Fibroblast of skin of right biceps (primary cell): ENCODE data around the gene DCAF7.

ENCODE experiments used
- DNase-seq: peaks from one replicate; pipeline ENCODE4 v3.0.0-alpha.2; 2013

DCAF7 gene

DNA sequence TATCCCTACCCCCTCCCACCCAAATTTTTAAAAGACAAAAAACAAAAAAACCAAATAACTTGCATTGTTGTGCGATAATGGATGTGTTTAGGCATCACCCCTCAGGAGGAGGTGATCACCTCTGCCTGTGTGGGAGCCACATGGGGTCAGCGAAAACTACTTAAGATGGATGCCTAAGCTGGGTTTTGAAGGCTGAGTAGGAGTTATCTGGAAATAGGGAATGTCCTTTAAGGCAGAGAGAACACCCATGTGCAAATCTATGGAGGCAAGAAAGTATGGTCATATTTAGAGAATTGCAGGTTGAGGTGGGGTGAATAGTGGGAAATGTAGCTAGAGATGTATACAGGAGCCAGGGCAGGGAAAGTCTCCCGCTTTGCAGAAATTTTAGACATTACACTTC is 44.9 kb downstream of the DCAF7 start:
- DNase-seq = no peak

DNA sequence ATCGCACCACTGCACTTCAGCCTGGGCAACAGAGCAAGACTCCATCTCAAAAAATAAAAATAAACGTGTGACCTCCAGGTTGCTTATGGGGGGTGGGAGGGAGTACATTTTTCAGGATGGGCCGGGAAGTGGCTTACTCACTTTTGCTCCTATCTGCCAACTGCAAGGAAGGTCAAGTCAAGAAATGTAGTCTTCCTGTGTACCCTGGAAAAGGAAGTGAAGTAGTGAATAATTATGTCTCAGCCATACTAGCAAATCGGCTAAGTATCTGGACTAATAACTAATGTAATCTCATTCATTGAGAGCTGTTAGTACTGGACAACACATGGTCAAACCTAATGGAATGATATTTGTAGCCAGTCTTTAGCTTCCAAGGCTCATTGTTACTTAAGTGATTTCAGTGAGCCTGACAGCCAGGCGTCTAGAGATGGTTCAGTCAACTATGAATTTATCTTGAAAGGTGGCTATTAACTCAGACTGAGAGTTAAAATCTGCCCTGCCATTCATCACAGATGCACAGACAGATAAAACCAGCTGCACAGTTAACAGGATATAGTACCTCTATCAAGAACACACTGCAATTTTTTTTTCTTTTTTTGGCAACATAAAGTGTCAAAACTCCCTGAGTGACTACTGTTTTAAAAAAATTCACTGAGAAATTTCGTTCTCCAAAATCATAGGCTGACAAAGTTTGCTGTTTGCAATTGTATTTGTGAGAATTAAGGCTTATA is 46.7 kb downstream of the DCAF7 start:
- DNase-seq = no peak

DNA sequence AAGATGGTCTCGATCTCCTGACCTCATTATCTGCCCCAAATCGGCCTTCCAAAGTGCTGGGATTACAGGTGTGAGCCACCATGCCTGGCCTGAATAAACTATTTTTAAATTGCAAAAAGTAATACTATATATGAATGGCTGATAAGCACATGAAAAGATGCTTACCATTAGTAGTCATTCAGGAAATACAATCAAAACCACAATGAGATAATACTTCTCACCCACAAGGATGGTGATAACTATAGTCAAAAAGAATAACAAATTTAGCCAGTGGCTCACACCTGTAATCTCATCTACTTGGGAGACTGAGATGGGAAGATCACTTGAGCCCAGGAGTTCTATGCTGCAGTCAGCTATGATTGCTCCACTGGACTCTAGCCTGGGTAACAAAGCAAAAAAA is 48.0 kb downstream of the DCAF7 start:
- DNase-seq = no peak

DNA sequence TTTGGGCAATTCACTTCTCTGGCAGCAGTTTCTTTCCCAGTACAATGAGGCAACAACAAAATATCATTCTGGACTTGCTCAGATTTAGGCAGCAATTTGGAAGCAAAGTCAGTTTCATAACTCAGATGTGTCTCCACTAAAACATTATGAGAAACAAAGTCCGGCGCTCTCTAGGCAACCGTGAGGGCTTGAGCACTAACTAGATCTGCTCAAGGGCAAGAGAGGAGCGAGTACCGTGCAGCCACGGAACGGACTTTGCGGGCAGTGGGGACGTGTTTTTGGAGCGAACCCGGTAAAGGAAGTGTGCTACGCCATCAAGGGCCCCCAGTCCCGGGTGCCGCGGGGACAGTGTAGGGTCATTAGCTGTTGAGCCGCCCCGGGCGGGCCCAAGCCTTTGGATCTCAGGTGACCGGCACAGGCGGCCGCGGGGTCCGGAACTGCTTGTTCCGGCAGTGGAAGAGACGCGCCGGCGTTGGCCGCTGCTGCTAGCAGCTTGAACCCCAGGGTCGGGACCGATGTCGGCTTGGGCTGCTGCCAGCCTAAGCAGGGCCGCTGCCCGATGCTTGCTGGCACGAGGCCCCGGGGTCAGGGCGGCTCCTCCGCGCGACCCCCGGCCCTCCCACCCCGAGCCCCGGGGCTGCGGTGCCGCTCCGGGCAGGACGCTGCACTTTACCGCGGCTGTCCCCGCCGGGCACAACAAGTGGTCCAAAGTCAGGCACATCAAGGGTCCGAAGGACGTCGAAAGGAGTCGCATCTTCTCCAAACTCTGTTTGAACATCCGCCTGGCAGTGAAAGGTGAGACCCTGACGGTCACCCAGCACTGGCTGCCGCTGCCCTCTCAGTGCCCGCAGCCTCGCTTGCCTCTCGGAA is 50.5 kb downstream of the DCAF7 start, which contains the start of gene TACO1:
Gene TACO1 (plus strand): TSS at position 327 of the 870 bp plus-strand sequence. CDS start 189 bp downstream, at position 516.
- DNase-seq = peak; percentile 85

DNA sequence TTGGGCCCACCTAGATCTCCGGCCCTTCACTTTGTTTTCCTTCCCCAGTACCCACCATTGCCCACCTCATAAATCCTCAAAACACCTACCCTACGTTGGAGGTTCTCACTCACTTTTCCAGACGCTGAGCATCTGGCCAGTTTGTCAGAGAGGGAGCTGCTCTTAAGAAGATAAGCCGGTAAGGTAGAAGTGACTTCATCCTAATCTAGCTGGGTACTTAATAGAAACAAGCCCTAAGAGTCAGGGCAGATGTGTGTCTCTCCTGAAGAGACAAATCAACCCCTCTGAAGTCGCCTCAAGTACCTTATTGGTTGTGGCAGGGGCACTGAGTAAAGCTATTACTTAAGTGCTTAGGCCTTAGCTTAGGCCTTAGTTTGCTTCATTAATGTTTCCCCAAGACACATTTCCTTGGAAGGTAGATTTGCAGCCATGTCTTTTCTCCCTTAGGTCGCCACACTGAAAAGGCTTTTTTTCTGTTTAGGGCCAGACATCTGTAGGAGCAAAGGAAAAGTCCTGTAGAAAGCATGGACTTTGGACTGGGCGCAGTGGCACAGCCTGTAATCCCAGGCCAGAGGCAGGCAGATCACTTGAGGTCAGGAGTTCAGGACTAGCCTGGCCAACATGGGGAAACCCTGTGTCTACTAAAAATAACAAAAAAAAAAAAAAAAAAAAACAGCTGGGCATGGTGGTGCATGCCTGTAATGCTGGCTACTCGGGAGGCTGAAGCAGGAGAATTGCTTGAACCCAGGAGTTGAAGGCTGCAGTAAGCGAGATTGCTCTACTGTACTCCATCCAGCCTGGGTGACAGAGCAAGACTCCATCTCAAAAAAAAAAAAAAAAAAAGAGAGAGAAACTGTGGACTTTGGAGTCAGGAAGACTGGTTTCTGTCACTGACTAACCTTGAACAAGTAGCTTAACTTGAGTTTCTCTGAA is 51.4 kb downstream of the DCAF7 start:
- peak; percentile 3 for DNase-seq

DNA sequence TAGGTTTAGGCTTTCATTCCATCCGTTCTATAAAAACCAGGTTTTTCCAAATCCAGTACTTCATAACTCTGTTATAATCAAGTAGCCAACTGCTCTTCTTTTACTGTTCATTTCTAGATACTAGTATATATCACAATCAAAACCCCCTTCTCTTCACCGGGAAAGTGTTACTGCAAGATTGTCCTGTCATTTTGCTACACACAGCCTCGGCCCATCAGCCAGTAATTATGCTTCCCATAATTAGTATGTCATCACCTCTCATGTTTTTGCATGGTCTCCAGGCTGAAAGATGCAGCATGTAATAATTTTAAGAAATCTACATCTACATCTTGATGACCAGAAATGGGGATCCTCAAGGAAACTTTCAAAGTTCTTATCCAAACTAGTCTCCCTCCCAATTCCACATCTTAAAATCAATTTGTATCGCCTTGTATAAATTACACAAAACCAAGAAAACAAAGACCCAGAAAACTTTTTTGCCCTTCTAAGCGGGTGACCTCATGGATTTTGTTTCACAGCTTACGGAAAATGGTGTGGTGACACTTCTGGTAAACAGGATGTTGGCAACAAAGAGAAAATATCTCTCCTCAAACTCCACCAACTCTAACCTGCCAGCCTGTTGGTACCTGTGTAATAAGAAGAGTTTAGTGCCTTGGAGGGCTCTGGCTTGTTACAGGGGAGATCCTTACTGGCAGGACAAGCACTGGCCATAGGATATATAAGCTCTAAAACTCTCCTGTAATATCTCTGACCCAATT is 59.7 kb downstream of the DCAF7 start:
- no peak for DNase-seq

DNA sequence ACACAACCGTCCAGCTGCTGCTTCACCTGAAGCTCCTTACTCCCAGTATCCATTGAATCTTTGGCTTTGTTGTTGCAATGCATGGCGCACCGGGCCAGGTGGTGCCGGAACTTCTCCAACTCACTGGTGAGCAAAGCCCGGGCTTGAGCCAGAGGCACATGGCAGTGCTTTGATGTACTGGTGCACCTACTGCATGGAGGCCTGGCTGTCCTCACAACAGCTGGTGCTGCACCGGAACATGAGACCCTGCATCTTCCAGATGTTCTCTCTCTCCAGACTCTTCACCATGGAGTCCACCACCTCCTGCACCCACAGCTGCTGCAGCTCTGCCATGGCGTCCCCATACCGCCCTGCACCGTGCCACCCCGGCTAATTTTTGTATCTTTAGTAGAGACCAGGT is 60.6 kb downstream of the DCAF7 start:
- no peak for DNase-seq

DNA sequence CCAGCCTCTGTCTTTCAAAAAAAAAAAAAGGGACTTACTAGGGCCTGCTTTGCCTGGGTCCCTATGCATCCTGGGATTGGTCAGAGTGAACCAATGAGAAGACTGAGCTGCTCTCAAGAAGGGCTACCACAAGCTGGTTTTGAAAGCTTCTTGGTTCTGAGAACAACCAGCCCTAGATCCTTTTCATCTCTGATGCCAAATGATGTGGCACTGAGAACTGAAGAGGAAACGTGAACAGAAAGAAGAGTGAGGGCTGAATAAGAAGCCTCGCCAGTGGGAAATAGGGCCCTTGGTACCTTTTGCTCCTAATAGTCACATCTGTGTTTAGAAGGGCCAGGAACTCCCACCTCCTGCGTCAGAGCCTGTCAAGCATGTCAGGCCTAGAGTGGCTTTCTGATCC is 61.1 kb downstream of the DCAF7 start:
- DNase-seq = no peak

DNA sequence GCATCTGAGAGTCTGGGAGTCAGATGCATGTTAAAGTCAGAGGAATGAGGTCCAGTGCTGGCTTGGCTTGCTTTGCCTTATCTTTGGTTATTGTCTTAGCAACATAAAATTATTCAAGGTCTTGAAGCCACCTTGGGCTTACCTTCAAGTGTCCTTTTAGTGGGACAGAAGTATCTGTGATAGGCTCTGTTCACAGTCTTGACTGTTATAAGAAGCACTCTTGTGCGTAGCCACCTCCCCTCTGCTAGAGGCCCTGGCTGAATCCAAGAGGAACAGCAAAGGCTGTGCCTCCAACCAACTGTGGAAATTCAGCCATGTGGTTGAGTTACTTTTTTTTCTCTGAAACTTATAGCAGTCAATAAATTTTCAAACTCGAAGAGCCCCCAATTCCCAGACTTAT is 63.4 kb downstream of the DCAF7 start:
- no peak for DNase-seq

DNA sequence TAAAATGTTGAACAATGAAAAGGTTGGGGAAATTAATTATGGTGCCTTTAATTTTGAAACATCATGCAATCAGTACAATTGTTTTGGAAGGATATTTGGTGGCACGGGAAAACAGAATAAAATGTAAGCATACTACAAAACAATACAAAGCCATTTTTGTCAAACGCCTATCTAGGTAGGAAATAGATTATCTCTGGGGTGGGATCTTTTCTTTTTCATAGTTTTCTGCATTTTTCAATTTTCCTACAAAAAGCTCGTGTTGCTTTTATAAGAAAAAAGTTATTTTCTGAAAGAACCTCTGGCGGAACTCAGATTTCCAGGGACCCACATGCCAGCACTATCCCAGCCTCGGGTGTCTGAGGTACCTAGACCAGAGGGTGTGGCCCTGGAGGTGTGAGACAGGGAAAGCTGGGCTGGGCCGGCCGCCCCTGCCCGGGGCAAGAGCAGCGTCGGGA is 71.0 kb downstream of the DCAF7 start:
- no peak for DNase-seq

DNA sequence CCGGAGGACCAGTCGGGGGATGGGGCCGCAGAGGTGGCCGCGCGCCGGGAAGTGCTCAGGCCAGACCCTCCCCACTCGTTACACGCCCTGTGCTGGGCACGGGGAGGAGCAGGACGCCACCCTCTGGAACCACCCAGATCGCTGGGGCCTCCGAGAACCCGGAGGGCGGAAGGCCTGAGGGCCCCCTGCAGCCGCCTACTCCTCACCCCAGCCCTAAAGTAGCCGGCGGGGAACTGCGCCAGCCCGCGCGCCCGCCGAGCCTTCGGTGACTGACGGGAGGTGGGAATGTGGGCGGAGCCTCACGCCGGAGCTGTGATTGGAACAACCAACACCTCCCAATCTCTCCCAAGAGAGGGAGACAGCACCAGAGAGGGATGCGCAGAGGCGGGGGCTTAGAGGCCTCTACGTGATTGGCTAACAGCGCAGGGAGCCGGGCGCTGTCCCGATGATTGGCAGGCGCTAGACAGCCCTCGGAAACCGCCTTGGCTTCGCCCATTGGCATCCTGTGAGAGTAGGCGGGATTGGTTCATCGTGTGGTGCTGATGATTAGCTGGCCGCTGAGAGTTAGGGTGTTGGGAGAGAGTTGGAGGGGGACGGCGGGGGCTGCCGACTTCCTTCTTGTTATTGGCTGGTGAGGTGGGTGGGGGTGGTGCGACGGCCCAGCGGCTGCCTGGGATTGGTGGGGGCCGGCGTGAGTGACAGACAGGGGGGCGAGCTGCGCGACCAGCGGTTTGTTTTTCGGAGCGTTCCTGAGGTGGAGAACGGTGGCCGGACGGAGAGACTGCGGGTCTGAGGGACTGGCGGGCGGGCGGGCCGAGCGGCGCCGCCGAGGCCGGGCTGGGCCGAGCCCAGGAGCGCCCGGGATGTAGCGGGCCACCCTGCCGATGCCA is 71.7 kb downstream of the DCAF7 start, which contains the start of gene MAP3K3:
Gene MAP3K3 (plus strand): TSS at position 734 of the 890 bp plus-strand sequence. CDS start 343 bp downstream, outside the sequence.
- DNase-seq = peak; percentile 100

DNA sequence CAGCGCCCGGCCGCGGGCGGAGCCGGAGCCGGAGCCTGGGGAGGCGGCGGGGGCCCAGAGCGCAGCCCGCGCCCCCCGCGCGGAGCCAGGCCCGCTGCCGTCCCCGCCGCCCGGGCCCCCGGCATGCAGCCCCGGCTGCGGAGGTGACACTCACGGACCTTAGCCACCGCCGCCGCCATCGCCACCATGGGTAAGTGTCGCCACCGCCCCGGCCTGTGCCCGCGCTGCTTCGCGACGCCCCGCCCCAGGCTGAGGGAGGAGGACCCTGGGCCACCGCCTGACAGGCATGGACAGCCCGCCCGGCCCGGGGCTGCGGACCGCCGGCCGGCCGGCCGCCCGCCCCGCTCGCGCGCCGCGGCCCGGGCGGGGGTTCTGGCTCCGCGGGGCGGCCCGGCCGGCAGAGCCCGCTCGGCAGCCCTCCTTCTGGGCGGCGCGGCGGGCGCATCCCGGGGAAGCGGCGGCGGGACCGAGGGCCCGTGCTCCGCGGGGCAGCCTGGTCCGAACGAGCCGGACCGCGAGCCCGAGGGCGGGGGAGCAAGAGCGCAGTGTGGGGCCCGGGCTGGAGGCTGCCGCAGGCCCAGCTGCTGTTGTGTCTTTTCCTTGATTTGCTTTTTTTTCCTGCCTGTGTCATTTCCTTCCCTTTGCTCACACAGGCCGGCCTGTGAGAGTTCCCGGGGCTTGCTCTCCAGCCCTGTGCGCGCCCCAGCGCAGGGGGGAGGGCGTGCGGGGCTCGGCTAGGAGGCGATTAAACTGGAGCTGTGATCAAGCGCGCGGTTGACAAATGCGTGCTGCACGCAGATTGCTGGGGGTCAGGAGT is 72.5 kb downstream of the DCAF7 start:
- DNase-seq = peak; percentile 65

DNA sequence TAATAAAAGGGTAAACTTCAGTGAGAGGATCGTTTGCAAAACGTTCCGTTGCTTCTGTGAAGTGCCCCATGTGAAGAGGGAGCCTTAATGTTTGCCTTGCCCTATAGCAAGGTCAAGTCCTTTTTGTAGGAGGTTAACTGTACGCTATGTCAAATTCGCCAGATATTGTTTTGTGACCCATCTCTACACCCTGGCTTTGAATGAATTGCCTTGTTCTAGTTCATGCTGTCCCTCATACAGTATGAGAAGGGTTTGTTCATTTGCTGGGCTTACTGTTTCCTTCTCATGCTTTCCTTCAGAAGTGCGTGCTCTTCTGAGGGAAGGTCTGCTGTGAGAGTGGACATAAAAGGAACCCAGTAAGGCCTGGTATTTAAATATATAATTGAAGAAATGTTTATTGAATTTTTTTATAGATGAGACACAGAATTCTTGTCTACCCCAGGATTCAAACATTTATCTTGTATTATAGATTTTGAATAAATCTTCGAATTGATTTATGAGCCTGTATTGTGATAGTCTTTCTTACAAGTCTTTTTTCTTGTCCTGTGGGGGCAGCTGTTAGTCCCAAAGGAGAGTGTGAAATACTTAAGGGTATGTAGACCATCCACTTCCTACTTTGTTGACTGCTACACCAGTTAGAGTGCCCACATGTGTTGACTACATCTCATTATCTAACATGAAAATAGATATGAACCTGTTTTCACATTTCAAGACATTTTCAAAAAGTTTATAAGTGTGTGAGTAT is 73.7 kb downstream of the DCAF7 start:
- DNase-seq = no peak

DNA sequence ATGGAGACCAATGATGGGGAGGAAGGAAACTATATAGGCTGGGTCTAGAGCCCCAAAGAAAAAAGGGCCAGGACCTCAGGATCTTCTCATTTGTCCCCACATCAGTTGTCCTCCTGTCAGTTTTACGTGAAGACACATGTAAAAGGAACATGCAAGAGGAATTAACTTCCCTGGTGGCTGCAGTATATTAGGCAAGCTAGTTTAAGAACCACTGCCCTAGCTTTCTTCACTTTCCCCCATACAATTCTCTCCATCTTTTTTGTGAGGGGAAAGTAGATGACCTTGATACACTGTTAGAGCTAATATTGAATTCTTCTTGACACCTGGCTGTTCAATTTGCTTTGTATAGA is 74.2 kb downstream of the DCAF7 start:
- no peak for DNase-seq

DNA sequence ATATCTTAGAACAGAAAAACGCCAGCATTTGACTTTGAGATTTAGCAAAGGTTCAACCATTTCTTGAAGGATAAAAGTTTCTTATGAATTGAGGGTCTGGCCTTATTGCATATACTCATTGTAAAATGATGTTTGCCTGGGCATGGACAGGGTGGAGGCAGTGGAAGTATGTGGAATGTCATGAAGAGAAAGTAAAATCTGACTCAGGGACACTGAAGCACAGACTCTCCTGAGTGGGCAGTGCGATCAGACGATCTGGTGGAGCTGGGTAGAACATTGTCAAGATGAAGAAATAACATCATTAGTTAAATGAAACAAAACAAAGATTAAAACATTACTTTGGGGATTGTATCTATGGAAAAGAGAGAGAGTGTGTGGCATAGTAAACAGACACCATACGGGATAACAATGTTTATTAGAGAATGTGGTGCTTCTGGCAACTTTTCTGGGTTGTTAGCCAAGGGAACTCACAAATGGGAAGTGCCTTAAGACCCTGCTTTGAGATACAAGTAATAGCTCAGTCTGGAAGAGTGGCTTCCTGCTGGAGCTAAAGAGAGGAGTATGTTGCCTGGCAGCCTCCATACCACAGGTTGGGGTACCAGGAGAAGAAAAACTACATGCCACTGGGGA is 76.4 kb downstream of the DCAF7 start:
- DNase-seq = peak; percentile 11

DNA sequence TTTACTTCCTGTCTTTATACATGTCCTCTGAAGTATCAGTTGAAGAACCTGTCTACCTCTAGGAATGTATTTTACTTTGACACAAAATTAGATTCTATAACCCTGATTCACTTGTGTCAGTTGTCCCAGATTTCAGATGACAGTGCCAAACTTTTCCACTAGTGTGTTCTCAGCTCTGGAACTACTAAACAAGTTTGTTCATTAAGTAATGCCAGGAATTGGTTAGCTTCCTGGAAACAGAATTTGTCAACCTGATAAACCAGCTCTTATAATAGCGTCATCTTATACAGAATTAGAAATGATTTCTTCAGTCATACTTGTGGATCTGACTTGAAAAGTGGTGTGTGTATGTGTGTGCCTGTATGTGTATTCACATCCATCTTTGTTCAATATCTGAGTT is 79.3 kb downstream of the DCAF7 start:
- no peak for DNase-seq

DNA sequence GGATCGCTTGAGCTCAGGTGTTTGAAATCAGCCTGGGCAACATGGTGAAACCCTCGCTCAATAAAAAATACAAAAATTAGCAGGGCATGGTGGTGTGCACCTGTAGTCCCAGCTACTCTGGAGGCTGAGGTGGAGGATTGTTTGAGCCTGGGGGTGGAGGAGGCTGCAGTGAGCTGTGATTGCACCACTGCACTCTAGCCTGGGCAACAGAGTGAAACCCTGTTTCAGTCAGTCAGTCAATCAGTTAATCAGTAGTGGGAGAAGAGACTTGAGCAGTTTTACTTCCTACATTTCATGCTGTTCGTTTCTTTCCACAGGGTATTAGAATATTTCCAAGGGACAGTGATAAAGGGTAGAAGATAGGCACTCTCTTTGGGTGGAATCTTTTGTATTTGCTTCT is 80.8 kb downstream of the DCAF7 start:
- DNase-seq = no peak

DNA sequence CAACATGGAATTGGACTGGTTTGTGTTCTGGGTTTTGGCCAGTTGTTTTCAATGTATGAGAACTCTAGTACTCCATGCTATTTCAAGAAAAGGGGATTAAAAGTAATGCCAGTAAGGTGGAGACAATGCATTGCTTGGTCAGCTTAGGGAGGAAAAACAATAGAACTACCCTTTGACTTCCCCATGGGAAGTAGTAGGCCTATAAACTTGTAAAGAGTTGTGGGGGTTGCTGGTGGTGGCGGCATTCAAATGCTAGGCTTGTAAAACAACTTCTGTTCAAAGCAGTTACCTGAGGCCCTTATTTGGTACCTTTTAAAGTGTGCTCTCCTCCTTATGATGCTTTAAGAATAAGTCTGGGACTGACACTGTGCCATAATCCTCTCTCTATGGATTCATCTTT is 81.3 kb downstream of the DCAF7 start:
- no peak for DNase-seq

DNA sequence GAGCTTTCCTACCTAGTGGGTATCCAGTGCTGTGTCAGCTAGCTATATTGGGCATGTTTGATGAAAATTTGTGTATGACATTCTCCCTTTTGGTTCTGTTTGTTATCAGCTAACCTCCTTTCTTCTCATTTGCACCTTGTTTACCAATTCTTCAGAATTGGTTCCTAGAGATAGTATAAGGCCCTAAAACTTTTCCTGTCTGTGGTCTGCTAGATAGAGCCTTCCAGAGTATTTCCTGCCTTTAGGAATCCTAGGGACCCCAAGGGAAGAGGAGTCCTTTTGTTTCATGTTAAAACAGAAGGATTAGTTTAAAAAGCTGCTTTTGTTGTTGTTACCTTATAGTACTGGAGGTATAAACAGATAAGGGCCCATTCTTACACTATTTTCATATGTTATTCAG is 83.5 kb downstream of the DCAF7 start:
- no peak for DNase-seq
